ENCODE results near the gene GRIN2C. TPM values are rescaled to one million over a fixed set of nuclear protein-coding genes. Genes with fewer than 3 reads are reported as not detected.

GRIN2C gene
- total RNA-seq, 6 experiments from 2014 or later, result 0.05 to 0.07 TPM; not detected in 4

DNA sequence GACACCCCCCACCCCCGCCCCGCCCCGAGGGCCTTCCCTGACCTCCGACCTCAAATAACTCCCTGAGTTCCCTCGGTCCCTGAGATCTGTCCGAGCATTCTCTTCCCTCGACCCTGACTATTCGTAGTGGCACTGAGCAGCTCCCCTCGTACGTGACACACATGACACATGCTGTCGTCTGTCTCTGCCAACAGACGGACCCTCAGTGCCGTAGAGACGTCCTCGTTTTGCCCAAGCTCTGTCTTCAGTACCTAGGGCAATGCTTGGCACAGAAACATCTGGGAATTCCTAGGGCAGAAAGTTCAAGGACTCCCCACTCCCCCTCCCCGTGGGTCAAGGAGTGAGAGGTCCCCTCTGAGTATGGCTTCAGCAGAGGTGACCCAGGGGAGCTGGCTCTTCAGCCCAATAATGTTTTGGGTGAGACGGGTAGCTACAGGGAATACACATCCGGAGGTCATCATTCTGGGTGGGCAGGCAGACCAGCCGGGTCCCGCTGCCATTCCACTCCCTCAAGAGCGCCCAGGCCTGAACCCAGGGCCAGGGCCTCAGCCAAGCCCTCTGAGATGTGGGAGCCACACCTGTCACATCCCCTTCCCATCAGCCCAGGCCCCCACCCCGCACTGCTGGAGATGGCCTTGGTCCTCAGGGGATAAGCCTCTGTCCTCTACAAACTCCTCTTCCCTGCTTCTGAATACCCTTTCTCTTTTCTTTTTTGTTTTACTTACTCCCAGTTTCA, 34.4 kb upstream of the GRIN2C start:
- Mint-ChIP-seq H3K27me3 (ENCODE audit: insufficient read depth) (peaks cover 53% of the 10 kb centered on the region), H3K27ac (no peak overlapping the region)
- TF ChIP-seq, protein P1, sequence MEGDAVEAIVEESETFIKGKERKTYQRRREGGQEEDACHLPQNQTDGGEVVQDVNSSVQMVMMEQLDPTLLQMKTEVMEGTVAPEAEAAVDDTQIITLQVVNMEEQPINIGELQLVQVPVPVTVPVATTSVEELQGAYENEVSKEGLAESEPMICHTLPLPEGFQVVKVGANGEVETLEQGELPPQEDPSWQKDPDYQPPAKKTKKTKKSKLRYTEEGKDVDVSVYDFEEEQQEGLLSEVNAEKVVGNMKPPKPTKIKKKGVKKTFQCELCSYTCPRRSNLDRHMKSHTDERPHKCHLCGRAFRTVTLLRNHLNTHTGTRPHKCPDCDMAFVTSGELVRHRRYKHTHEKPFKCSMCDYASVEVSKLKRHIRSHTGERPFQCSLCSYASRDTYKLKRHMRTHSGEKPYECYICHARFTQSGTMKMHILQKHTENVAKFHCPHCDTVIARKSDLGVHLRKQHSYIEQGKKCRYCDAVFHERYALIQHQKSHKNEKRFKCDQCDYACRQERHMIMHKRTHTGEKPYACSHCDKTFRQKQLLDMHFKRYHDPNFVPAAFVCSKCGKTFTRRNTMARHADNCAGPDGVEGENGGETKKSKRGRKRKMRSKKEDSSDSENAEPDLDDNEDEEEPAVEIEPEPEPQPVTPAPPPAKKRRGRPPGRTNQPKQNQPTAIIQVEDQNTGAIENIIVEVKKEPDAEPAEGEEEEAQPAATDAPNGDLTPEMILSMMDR (IDR thresholded peaks at IDR 0.05), result no peak

GRCh38 chr17:74892974-74893911, 33.6 kb upstream of the GRIN2C start, which contains the start of gene FADS6:
TSS of gene FADS6 (minus strand) at chr17:74893633. CDS start at chr17:74893595, 38 bp downstream.
- Mint-ChIP-seq H3K4me3 (no peak within 1 kb of the TSS), H3K9me3 (no peaks in the 10 kb centered on the region), H3K27ac (no peak within 1 kb of the TSS), H3K27me3 (ENCODE audit: insufficient read depth) (peaks cover 59% of the 10 kb centered on the region), H3K36me3 (ENCODE audit: low read depth) (no peaks in the 10 kb centered on the region), H3K4me1 (ENCODE audit: low read depth) (no peaks in the 10 kb centered on the region)
- DNase-seq, result no peak
- TF ChIP-seq, protein P1 (IDR thresholded peaks at IDR 0.05), result no peak

More for the DNA sequence above, 34.4 kb upstream of the GRIN2C start:
- H3K4me1 Mint-ChIP-seq (ENCODE audit: low read depth), result no peaks in the 10 kb centered on the region
- no peak for DNase-seq
- no peaks in the 10 kb centered on the region for H3K36me3 Mint-ChIP-seq (ENCODE audit: low read depth)
- no peak overlapping the region for H3K4me3 Mint-ChIP-seq
- no peaks in the 10 kb centered on the region for H3K9me3 Mint-ChIP-seq

DNA sequence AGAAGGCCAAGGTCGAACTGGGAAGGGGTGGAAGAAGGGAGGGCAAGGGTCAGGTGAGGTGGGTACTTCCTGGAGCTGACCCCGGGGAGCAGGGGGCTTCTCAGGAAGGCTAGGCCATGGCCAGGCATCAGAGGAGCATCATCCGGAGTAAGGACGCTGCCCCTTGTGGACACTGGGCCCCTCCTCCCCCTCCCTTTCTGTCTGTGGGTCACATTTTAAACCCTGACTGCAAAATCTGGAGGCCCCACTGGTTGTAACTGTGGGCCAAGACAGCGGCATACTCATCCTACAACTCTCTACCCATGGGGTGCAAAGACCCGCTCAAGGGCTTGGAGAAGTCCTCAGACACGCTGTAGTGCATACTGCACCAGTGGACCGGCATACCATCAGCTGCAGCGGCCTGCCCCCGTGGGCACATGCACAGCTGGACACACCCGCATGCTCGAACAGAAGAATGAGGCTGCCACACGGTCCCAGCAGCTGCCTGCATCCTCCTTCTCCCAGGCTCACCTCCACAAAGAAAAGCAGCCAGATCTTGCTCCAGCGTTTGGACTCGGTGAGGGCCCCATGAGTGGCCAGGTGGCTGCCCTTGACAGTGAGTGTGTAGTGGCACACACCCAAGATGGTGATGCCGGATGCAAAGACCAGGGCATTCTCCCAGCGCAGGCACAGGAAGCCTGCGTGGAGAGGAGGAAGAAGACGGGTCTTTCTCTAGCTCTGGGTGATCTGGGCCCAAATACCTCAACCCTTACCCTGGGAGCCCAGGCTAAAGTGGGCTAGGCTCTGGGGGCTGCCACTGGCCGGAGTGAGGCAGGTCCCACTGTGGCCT, 32.5 kb upstream of the GRIN2C start:
- Mint-ChIP-seq H3K4me1 (ENCODE audit: low read depth) (no peaks in the 10 kb centered on the region), H3K36me3 (ENCODE audit: low read depth) (no peaks in the 10 kb centered on the region)

GRCh38 chr17:74890554-74890953, 30.9 kb upstream of the GRIN2C start:
- H3K4me1 Mint-ChIP-seq (ENCODE audit: low read depth), result no peaks in the 10 kb centered on the region
- H3K27ac Mint-ChIP-seq, result no peak overlapping the region
- TF ChIP-seq, protein P1 (IDR thresholded peaks at IDR 0.05), result no peak
- DNase-seq, result no peak
- peaks cover 53% of the 10 kb centered on the region for H3K27me3 Mint-ChIP-seq (ENCODE audit: insufficient read depth)
- H3K9me3 Mint-ChIP-seq, result no peaks in the 10 kb centered on the region
- no peak overlapping the region for H3K4me3 Mint-ChIP-seq
- no peaks in the 10 kb centered on the region for H3K36me3 Mint-ChIP-seq (ENCODE audit: low read depth)

More for the DNA sequence above, 32.5 kb upstream of the GRIN2C start:
- Mint-ChIP-seq H3K27ac (no peak overlapping the region), H3K4me3 (no peak overlapping the region), H3K9me3 (no peaks in the 10 kb centered on the region), H3K27me3 (ENCODE audit: insufficient read depth) (peaks cover 66% of the 10 kb centered on the region)
- no peak for DNase-seq
- TF ChIP-seq, protein P1 (IDR thresholded peaks at IDR 0.05), result no peak

GRCh38 chr17:74888469-74888868, 28.8 kb upstream of the GRIN2C start:
- Mint-ChIP-seq H3K9me3 (no peaks in the 10 kb centered on the region), H3K4me3 (no peak overlapping the region), H3K27ac (no peak overlapping the region), H3K4me1 (ENCODE audit: low read depth) (no peaks in the 10 kb centered on the region), H3K36me3 (ENCODE audit: low read depth) (no peaks in the 10 kb centered on the region), H3K27me3 (ENCODE audit: insufficient read depth) (peaks cover 45% of the 10 kb centered on the region)
- DNase-seq, result no peak
- TF ChIP-seq, protein P1 (IDR thresholded peaks at IDR 0.05), result no peak

Data from HFFc6 (cell line).